ENCODE measurements around the gene DDHD1.

DNA sequence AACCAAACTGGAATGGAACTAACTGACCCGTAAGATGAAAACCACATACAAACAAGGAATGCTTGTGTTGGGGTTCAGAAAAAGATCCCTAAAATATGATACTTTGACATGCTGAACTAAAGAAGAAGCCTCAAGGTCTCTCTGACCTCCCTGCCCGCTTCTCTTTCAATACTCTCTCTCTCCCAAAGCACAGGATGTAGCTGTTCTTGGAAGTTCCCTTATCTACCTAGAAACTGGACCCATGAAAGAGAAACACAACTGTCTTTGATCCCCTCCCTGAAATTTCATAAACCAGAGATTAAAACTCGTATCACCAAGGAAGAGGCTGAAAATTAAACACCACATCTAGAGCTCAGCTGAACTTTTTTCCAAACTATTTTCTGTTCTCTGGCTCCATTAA lies 125.6 kb downstream of the DDHD1 start:
- TF ChIP-seq, protein P1, sequence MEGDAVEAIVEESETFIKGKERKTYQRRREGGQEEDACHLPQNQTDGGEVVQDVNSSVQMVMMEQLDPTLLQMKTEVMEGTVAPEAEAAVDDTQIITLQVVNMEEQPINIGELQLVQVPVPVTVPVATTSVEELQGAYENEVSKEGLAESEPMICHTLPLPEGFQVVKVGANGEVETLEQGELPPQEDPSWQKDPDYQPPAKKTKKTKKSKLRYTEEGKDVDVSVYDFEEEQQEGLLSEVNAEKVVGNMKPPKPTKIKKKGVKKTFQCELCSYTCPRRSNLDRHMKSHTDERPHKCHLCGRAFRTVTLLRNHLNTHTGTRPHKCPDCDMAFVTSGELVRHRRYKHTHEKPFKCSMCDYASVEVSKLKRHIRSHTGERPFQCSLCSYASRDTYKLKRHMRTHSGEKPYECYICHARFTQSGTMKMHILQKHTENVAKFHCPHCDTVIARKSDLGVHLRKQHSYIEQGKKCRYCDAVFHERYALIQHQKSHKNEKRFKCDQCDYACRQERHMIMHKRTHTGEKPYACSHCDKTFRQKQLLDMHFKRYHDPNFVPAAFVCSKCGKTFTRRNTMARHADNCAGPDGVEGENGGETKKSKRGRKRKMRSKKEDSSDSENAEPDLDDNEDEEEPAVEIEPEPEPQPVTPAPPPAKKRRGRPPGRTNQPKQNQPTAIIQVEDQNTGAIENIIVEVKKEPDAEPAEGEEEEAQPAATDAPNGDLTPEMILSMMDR (IDR thresholded peaks at IDR 0.05): no peak
- no peak for TF ChIP-seq POLR2A (IDR thresholded peaks at IDR 0.05)

All from right lobe of liver (tissue), 4 donors.